HT1080 (cell line): ENCODE measurements around the gene GABRG3. TPM values are rescaled to one million over a fixed set of nuclear protein-coding genes. Genes with fewer than 3 reads are reported as not detected.

Experiments used
- DNase-seq: peaks from one replicate; pipeline ENCODE4 v3.0.0-alpha.2; 2015; ENCODE audit warnings: low read depth
- polyA plus RNA-seq, 2 experiments: library from polyadenylated mRNA; depleted of rRNA; stranded (reverse); fragments of >200 nt; gene quantifications; 2 replicates each; pipeline ENCODE4 v1.2.3, GENCODE V29; 2015
- total RNA-seq: library from RNA; depleted of rRNA; stranded (reverse); fragments of >200 nt; shearing (Covaris generic); gene quantifications from 2 replicates; pipeline ENCODE4 v1.2.3, GENCODE V29; 2014; rRNA removed

GABRG3 gene
- 0.13 and 0.56 TPM in 2 replicates for total RNA-seq
- polyA plus RNA-seq (2015; cell fraction: cytosol; rRNA removed), result 0.15 TPM in 1 of 2 replicates, not detected in the other
- not detected in 2 replicates for polyA plus RNA-seq (2015; cell fraction: nucleus; rRNA removed)

GRCh38 chr15:26970712-26971210 is at the start of gene GABRG3:
Gene GABRG3 (plus strand): TSS chr15:26971181.
- DNase-seq, result no peak

- no peak for DNase-seq
Measured at GRCh38 chr15:26921433-26921832, 49.5 kb upstream of the GABRG3 start.

- no peak for DNase-seq
Measured at GRCh38 chr15:26926081-26926480, 44.9 kb upstream of the GABRG3 start.

GRCh38 chr15:26928051-26928450 is 42.9 kb upstream of the GABRG3 start:
- no peak for DNase-seq

GRCh38 chr15:26929588-26929987 is 41.4 kb upstream of the GABRG3 start:
- DNase-seq, result no peak

- no peak for DNase-seq
Measured at GRCh38 chr15:26934848-26935247, 36.1 kb upstream of the GABRG3 start.

- DNase-seq, result no peak
Measured at GRCh38 chr15:26935322-26935721, 35.7 kb upstream of the GABRG3 start.

- no peak for DNase-seq
Measured at GRCh38 chr15:26936502-26936901, 34.5 kb upstream of the GABRG3 start.

- no peak for DNase-seq
Measured at GRCh38 chr15:26937134-26937533, 33.8 kb upstream of the GABRG3 start.

- no peak for DNase-seq
Measured at GRCh38 chr15:26939398-26939797, 31.6 kb upstream of the GABRG3 start.

GRCh38 chr15:26941489-26941888 is 29.5 kb upstream of the GABRG3 start:
- DNase-seq, result no peak

- no peak for DNase-seq
Measured at GRCh38 chr15:26943866-26944265, 27.1 kb upstream of the GABRG3 start.

- no peak for DNase-seq
Measured at GRCh38 chr15:26945046-26945445, 25.9 kb upstream of the GABRG3 start.

GRCh38 chr15:26950001-26950400 is 21.0 kb upstream of the GABRG3 start:
- no peak for DNase-seq

GRCh38 chr15:26954403-26954802 is 16.6 kb upstream of the GABRG3 start:
- no peak for DNase-seq

GRCh38 chr15:26967719-26968269 is 3.2 kb upstream of the GABRG3 start:
- no peak for DNase-seq

- DNase-seq, result no peak
Measured at GRCh38 chr15:26968806-26969205, 2.2 kb upstream of the GABRG3 start.

- no peak for DNase-seq
Measured at GRCh38 chr15:26971271-26972018, 464 bp downstream of the GABRG3 start.

- DNase-seq, result no peak
Measured at GRCh38 chr15:26972636-26973035, 1.7 kb downstream of the GABRG3 start.

GRCh38 chr15:26974120-26974780 is 3.3 kb downstream of the GABRG3 start:
- DNase-seq, result no peak

GRCh38 chr15:26981492-26981891 is 10.5 kb downstream of the GABRG3 start:
- DNase-seq, result no peak

- no peak for DNase-seq
Measured at GRCh38 chr15:26983822-26984221, 12.8 kb downstream of the GABRG3 start.
